WTC11 (cell line): ENCODE measurements around the gene KPNB1. TPM values are rescaled to one million over a fixed set of nuclear protein-coding genes. Genes with fewer than 3 reads are reported as not detected.
A peak's percentile ranks its signal among the peaks of the same experiment; 100 is the strongest.

Experiments
- ATAC-seq: fragments of 200-7000 bp; cut with Tn5 transposase; 2 replicates; pipeline ENCODE4 v1.10.0; 2021; ENCODE audit warnings: mild to moderate bottlenecking, moderate library complexity
- CTCF ChIA-PET: fragments of 300-600 bp; sonication (Branson Sonifier 250); formaldehyde crosslinking; loops from one replicate; lab custom pipeline; 2021; ENCODE audit warnings: antibody characterized with exemption; lab: Charles Lee
- POLR2A ChIA-PET: fragments of 350-600 bp; sonication (Branson Sonifier 250); formaldehyde crosslinking; loops from one replicate; lab custom pipeline; 2021; ENCODE audit warnings: antibody characterized with exemption; lab: Charles Lee
- DNase-seq: peaks from one replicate; pipeline ENCODE4 v3.0.0; 2021; ENCODE audit warnings: low spot score
- H3K27ac Mint-ChIP-seq: 2 replicates; pipeline ENCODE4 v1.8.0; 2021; ENCODE audit warnings: mixed read lengths
- H3K27me3 Mint-ChIP-seq: 2 replicates; pipeline ENCODE4 v1.8.0; 2021; ENCODE audit warnings: low read depth, mild to moderate bottlenecking, moderate library complexity, mixed read lengths
- H3K36me3 Mint-ChIP-seq: 2 replicates; pipeline ENCODE4 v1.8.0; 2021; ENCODE audit warnings: mixed read lengths
- H3K4me1 Mint-ChIP-seq: 2 replicates; pipeline ENCODE4 v1.8.0; 2022; ENCODE audit warnings: mixed read lengths
- H3K4me3 Mint-ChIP-seq: 2 replicates; pipeline ENCODE4 v1.8.0; 2021; ENCODE audit warnings: mild to moderate bottlenecking, moderate library complexity, mixed read lengths
- H3K9me3 Mint-ChIP-seq: 2 replicates; pipeline ENCODE4 v1.8.0; 2021; ENCODE audit warnings: mixed read lengths
- AFF4 ChIP-seq: sonication (generic); formaldehyde crosslinking; IDR thresholded peaks from 2 replicates; pipeline ENCODE4 v1.8.1; 2023; ENCODE audit warnings: mild to moderate bottlenecking, missing genetic modification reagents, borderline replicate concordance
- CREB1 ChIP-seq: sonication (generic); formaldehyde crosslinking; IDR thresholded peaks from 2 replicates; pipeline ENCODE4 v1.8.0; 2023; ENCODE audit warnings: mild to moderate bottlenecking, missing genetic modification reagents
- CREM ChIP-seq: sonication (generic); formaldehyde crosslinking; IDR thresholded peaks from 2 replicates; pipeline ENCODE4 v1.8.1; 2022; ENCODE audit warnings: mild to moderate bottlenecking, missing genetic modification reagents, moderate library complexity
- E2F1 ChIP-seq: sonication (generic); formaldehyde crosslinking; IDR thresholded peaks from 2 replicates; pipeline ENCODE4 v1.8.0; 2022; ENCODE audit warnings: mild to moderate bottlenecking, missing genetic modification reagents
- ETV6 ChIP-seq: sonication (generic); formaldehyde crosslinking; IDR thresholded peaks from 2 replicates; pipeline ENCODE4 v1.8.1; 2022; ENCODE audit warnings: mild to moderate bottlenecking, missing genetic modification reagents
- FOXP1 ChIP-seq: sonication (generic); formaldehyde crosslinking; IDR thresholded peaks from 2 replicates; pipeline ENCODE4 v1.8.0; 2022; ENCODE audit warnings: missing genetic modification reagents, mild to moderate bottlenecking, moderate library complexity, borderline replicate concordance
- GABPB1 ChIP-seq: sonication (generic); formaldehyde crosslinking; IDR thresholded peaks from 2 replicates; pipeline ENCODE4 v1.8.1; 2023; ENCODE audit warnings: mild to moderate bottlenecking, missing genetic modification reagents
- GTF2I ChIP-seq: fragments of 250-450 bp; sonication (Bioruptor Pico); conservative IDR thresholded peaks from 2 replicates; pipeline ENCODE4 v1.4.0; 2021; ENCODE audit warnings: mild to moderate bottlenecking
- HMGA2 ChIP-seq: fragments of 250-450 bp; sonication (Bioruptor Pico); IDR thresholded peaks from 2 replicates; pipeline ENCODE4 v1.4.0; 2021; ENCODE audit warnings: mild to moderate bottlenecking, moderate library complexity
- KAT7 ChIP-seq: sonication (generic); formaldehyde crosslinking; IDR thresholded peaks from 2 replicates; pipeline ENCODE4 v1.8.1; 2023; ENCODE audit warnings: missing genetic modification reagents, mild to moderate bottlenecking, borderline replicate concordance
- NR2C2 ChIP-seq: sonication (generic); formaldehyde crosslinking; IDR thresholded peaks from 2 replicates; pipeline ENCODE4 v1.8.0; 2022; ENCODE audit warnings: mild to moderate bottlenecking, missing genetic modification reagents
- SOX15 ChIP-seq: fragments of 250-450 bp; sonication (Bioruptor Pico); IDR thresholded peaks from 2 replicates; pipeline ENCODE4 v1.9.0; 2021; ENCODE audit warnings: mild to moderate bottlenecking
- SP1 ChIP-seq: sonication (generic); formaldehyde crosslinking; conservative IDR thresholded peaks from 2 replicates; pipeline ENCODE4 v1.8.1; 2022; ENCODE audit warnings: missing genetic modification reagents
- TCF7 ChIP-seq: sonication (generic); formaldehyde crosslinking; IDR thresholded peaks from 2 replicates; pipeline ENCODE4 v1.8.0; 2022; ENCODE audit warnings: mild to moderate bottlenecking, low read depth, missing genetic modification reagents, moderate library complexity
- ZNF138 ChIP-seq: sonication (generic); formaldehyde crosslinking; conservative IDR thresholded peaks from 2 replicates; pipeline ENCODE4 v1.8.1; 2022; ENCODE audit warnings: mild to moderate bottlenecking, moderate library complexity, missing genetic modification reagents
- ZNF219 ChIP-seq: sonication (generic); formaldehyde crosslinking; IDR thresholded peaks from 2 replicates; pipeline ENCODE4 v1.8.0; 2023; ENCODE audit warnings: missing genetic modification reagents, mild to moderate bottlenecking, borderline replicate concordance
- ZNF263 ChIP-seq: sonication (generic); formaldehyde crosslinking; IDR thresholded peaks from 2 replicates; pipeline ENCODE4 v1.8.1; 2022; ENCODE audit warnings: low read depth, mild to moderate bottlenecking, moderate library complexity, missing genetic modification reagents
- ZNF671 ChIP-seq: fragments of 250-450 bp; sonication (Bioruptor Pico); IDR thresholded peaks from 2 replicates; pipeline ENCODE4 v1.8.0; 2021; ENCODE audit warnings: mild to moderate bottlenecking
- total RNA-seq: library from RNA; stranded (reverse); gene quantifications from 3 replicates; pipeline ENCODE4 v1.2.3, GENCODE V29; 2021
- TF ChIP-seq, protein P1 (sequence below): sonication (generic); formaldehyde crosslinking; IDR thresholded peaks from 2 replicates; pipeline ENCODE4 v1.8.0; 2022; ENCODE audit warnings: mild to moderate bottlenecking, missing genetic modification reagents
- TF ChIP-seq, protein P2 (sequence below): sonication (generic); formaldehyde crosslinking; IDR thresholded peaks from 2 replicates; pipeline ENCODE4 v1.8.1; 2022; ENCODE audit warnings: mild to moderate bottlenecking, missing genetic modification reagents, moderate library complexity, borderline replicate concordance

KPNB1 gene
- total RNA-seq, 1 experiment from 2014 or later, result 506 TPM

DNA sequence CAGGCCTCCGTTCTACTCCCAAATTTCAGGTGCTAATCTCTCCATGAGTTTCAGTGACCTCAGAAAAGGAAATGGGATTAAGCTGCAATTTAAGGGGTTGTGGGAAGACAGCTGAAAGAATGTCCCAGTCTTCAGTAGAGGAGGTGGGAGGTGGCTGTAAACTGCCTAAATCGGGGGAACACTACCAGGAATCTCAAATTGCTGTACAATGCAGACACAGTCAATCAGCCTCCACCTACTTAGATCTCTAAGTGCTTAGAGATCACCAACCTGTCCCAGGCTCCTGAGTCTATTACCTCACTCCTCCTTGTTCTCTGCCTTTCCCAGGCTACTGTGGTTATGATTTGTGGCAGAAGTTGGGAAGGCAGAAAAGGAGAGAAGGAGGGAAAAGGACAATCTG lies 75.0 kb downstream of the KPNB1 start (continued):
- TF ChIP-seq AFF4, result no peak
- no peak for TF ChIP-seq SP1
- TF ChIP-seq CREM (CRISPR knock-in tag), result no peak
- TF ChIP-seq, protein P1, sequence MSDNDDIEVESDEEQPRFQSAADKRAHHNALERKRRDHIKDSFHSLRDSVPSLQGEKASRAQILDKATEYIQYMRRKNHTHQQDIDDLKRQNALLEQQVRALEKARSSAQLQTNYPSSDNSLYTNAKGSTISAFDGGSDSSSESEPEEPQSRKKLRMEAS (CRISPR knock-in tag), result no peak
- TF ChIP-seq, protein P2, sequence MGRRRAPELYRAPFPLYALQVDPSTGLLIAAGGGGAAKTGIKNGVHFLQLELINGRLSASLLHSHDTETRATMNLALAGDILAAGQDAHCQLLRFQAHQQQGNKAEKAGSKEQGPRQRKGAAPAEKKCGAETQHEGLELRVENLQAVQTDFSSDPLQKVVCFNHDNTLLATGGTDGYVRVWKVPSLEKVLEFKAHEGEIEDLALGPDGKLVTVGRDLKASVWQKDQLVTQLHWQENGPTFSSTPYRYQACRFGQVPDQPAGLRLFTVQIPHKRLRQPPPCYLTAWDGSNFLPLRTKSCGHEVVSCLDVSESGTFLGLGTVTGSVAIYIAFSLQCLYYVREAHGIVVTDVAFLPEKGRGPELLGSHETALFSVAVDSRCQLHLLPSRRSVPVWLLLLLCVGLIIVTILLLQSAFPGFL (CRISPR knock-in tag), result no peak
- no peak for TF ChIP-seq ETV6 (CRISPR knock-in tag)
- TF ChIP-seq E2F1, result no peak
- no peak for TF ChIP-seq ZNF219 (CRISPR knock-in tag)

DNA sequence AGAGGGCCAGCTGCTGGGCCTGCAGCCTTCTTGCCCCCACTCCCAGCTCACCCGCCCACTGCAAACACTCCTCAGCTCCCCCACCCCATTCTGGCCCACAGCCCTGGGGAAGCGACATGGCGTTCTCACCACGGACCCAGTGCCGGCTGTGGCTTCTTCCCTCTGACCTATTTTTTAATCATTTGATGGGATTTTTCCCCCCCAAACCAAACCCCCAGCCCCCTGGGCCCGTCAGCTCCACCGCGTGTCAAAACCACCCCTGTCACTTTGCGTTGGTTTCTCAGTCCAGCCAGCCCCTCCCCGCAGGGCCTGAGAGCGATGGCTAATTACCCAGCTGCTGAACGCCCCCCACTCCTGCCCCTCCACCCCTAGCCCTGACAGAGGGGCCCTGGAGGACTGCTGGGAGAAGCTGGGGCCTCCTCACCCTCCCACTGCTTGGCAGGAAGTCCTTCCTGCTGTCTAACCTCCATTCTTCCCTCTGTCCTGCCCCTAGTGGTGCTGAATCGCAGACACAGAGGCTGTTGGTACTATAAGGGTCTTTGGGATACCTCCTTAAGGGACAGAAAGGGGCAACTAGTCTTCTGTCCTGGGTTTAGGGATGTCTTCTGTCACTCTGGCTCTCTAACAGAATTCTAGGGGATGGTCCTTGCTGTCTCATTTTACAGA lies 75.9 kb downstream of the KPNB1 start:
- H3K4me1 Mint-ChIP-seq, result peaks cover 14% of the 10 kb centered on the region
- CTCF ChIA-PET, result interaction anchor here (0.7 to 1.7 kb wide), 5 partner anchors 7 to 122 kb away, joined by 3 to 6 read pairs (median 3); partner anchors contain the start of gene TBX21
- no peaks in the 10 kb centered on the region for H3K36me3 Mint-ChIP-seq
- H3K27ac Mint-ChIP-seq, result no peak overlapping the region
- no peak for ATAC-seq
- TF ChIP-seq GTF2I (CRISPR knock-in tag) (0 out of 2 replicates have a peak, but pooled peaks have one; percentile 41), SOX15 (CRISPR knock-in tag) (no peak)
- H3K4me3 Mint-ChIP-seq, result no peak overlapping the region
- no peaks in the 10 kb centered on the region for H3K9me3 Mint-ChIP-seq
- DNase-seq, result no peak
- peaks cover 42% of the 10 kb centered on the region for H3K27me3 Mint-ChIP-seq
- POLR2A ChIA-PET, result no interaction called here

DNA sequence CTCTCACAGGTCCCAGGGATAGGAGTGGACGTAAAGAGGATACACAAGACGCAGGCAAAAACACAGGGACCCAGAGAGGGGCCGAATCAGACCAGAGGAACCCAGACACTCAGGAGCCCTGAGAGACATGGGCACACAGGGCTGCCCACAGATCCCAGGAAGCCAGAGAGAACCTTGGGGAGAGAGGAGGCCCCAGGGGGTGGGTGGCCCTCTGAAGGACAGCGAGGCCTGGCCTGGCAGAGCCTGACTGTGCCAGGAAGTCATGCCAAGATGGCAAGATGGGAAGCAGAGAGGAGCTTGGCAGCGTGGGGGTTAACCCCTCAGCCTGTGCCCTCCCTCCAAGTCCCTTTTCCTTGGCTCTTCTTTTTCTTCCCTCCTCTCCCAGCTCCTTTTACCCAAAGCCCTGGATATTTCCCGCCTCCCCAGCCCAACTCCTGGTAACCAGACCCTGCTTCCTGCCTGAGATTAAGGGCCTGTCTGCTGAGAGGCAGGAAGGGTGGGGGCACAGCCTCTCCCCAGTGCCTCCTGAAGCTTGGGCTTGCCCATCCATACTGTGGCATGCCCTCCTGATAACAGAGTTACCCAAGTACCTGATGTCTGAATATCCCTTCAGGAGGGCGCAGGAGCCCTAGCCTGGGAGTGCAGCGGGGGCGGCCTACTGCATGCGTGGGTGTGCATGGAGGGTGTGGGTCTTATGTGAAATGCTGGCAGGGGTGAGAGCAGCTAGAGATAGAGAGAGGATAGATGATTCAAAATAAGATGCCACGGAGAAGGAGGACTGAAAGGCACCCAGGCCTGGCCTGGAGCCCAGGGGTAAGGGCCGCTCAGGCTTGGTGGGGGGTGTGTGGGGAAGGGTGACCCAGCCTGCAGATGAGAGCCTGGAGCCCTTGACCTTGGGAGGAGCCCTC lies 77.3 kb downstream of the KPNB1 start:
- peak; percentile 61 for ATAC-seq

More for the DNA sequence above, 77.3 kb downstream of the KPNB1 start:
- DNase-seq, result no peak
- no peaks in the 10 kb centered on the region for H3K36me3 Mint-ChIP-seq
- H3K4me1 Mint-ChIP-seq, result peaks cover 8% of the 10 kb centered on the region
- no peaks in the 10 kb centered on the region for H3K9me3 Mint-ChIP-seq
- no peak overlapping the region for H3K27ac Mint-ChIP-seq
- H3K27me3 Mint-ChIP-seq, result peaks cover 42% of the 10 kb centered on the region
- ChIA-PET CTCF (interaction anchor here (0.6 to 0.7 kb wide), 2 partner anchors 15 to 26 kb away, joined by 3 read pairs; no protein-coding TSS in a partner anchor), POLR2A (no interaction called here)
- no peak for TF ChIP-seq GABPB1 (CRISPR knock-in tag)
- no peak for TF ChIP-seq NR2C2
- TF ChIP-seq, protein P2 (CRISPR knock-in tag), result no peak
- no peak for TF ChIP-seq TCF7
- no peak for TF ChIP-seq CREB1 (CRISPR knock-in tag)
- no peak for TF ChIP-seq ZNF138 (CRISPR knock-in tag)
- no peak for TF ChIP-seq ZNF671 (CRISPR knock-in tag)
- no peak for TF ChIP-seq ZNF263
- no peak for TF ChIP-seq HMGA2 (CRISPR knock-in tag)
- TF ChIP-seq FOXP1 (CRISPR knock-in tag), result no peak
- TF ChIP-seq KAT7 (CRISPR knock-in tag), result no peak
- no peak overlapping the region for H3K4me3 Mint-ChIP-seq
